BE2C (cell line): ENCODE results near the gene USP47.
"Not testable (repeated sequence)": the region's sequence is repeated elsewhere in the genome, so short reads cannot be mapped to it uniquely, and the experiment has no call there.

Source experiments
- DNase-seq: peaks from one replicate; pipeline ENCODE4 v3.0.0-alpha.2; 2020
- H3K27me3 ChIP-seq: fragments of 250-450 bp; sonication (Bioruptor Pico); 2 replicates; pipeline ENCODE4 v1.5.1; 2020; ENCODE audit warnings: mild to moderate bottlenecking
- H3K36me3 ChIP-seq: fragments of 250-450 bp; sonication (Bioruptor Pico); 2 replicates; pipeline ENCODE4 v1.5.1; 2020; ENCODE audit warnings: mild to moderate bottlenecking
- H3K4me1 ChIP-seq: fragments of 250-450 bp; sonication (Bioruptor Pico); 2 replicates; pipeline ENCODE4 v1.5.1; 2020
- H3K4me3 ChIP-seq: 2 replicates; pipeline ENCODE4 v1.5.1; 2011; ENCODE audit warnings: low read depth, low read length
- H3K9me3 ChIP-seq: fragments of 250-450 bp; sonication (Bioruptor Pico); 2 replicates; pipeline ENCODE4 v1.5.1; 2020
- TF ChIP-seq, protein P1 (sequence below): IDR thresholded peaks from 2 replicates; pipeline ENCODE4 v1.5.1; 2012; ENCODE audit warnings: mild to moderate bottlenecking, low read depth, low read length

The USP47 gene

DNA sequence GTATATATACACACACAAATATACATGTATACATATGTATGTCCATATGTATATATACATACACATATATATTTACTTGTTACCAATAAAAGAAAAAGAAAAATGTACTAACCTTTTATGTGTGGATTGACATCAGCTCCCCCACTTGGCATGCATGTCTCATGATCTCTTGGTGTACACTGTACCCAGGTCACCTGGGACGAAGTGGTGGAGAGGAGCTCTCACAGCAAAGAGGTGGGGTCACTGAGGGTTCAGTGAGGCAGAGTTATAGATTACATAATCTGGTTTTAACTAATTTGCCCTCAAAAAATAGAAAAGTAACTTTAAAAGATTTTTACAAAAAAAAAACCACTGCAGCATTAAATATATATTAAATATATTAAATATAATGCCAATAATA lies 15.5 kb upstream of the USP47 start:
- no peaks in the 10 kb centered on the region for H3K36me3 ChIP-seq
- no peak for DNase-seq
- H3K27me3 ChIP-seq, result no peaks in the 10 kb centered on the region
- TF ChIP-seq, protein P1, sequence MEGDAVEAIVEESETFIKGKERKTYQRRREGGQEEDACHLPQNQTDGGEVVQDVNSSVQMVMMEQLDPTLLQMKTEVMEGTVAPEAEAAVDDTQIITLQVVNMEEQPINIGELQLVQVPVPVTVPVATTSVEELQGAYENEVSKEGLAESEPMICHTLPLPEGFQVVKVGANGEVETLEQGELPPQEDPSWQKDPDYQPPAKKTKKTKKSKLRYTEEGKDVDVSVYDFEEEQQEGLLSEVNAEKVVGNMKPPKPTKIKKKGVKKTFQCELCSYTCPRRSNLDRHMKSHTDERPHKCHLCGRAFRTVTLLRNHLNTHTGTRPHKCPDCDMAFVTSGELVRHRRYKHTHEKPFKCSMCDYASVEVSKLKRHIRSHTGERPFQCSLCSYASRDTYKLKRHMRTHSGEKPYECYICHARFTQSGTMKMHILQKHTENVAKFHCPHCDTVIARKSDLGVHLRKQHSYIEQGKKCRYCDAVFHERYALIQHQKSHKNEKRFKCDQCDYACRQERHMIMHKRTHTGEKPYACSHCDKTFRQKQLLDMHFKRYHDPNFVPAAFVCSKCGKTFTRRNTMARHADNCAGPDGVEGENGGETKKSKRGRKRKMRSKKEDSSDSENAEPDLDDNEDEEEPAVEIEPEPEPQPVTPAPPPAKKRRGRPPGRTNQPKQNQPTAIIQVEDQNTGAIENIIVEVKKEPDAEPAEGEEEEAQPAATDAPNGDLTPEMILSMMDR, result no peak
- no peaks in the 10 kb centered on the region for H3K4me1 ChIP-seq
- no peaks in the 10 kb centered on the region for H3K9me3 ChIP-seq
- H3K4me3 ChIP-seq, result no peak overlapping the region

DNA sequence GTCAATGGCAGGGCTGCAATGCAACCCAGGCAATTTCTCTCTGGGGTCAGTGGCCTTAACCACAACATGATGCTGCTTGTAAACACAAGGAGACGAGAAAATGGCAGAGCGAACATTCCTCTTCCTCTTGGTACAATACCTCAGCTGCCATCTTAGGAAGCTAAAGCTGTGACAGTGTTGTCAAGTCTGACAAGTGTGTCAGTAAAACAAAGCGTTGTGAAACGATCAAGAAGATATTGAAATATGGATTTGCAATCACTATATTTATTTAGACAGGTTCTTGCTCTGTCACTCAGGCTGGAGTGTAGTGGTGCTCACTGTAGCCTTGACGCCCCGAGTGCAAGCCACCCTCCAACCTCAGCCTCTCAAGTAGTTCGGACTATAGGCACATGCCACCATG lies 14.5 kb upstream of the USP47 start:
- no peaks in the 10 kb centered on the region for H3K9me3 ChIP-seq
- no peaks in the 10 kb centered on the region for H3K36me3 ChIP-seq
- no peaks in the 10 kb centered on the region for H3K4me1 ChIP-seq
- H3K27me3 ChIP-seq, result no peaks in the 10 kb centered on the region
- DNase-seq, result no peak
- H3K4me3 ChIP-seq, result no peak overlapping the region
- TF ChIP-seq, protein P1, result no peak

DNA sequence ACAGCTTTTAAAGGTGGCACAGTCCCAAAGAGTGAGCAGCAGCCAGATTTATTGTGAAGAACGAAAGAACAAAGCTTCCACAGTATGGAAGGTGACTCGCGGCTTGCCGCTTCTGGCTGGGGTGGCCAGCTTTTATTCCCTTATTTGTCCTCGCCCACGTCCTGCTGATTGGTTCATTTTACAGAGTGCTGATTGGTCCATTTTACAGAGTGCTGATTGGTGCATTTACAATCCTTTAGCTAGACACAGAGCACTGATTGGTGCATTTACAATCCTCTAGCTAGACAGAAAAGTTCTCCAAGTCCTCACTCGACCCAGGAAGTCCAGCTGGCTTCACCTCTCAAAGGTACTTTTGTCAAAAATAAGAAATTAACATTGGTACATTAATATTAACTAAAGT lies 10.4 kb upstream of the USP47 start:
- not testable (repeated sequence) for H3K36me3 ChIP-seq

DNA sequence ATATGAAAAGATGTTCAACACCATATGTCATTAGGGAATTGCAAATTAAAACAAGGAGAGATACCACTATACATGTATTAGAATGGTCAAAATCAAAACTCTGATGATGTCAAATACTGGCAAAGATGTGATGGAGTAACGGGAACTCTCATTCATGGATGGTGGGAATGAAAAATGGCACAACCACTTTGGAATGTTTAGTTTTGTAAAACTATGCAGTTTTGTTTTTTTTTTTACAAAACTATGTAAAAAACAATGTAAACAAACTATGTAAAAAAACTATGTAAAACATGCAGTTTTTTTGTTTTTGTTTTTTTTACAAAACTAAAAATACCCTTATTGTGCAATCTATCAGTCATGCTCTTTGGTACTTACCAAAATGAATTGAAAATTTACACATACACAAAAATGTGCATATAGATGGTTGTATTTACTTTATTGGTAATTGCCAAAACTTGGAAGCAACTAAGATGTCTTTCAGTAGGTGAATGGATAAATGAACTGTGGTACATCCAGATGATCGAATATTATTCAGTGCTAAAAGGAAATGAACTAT lies 5.0 kb upstream of the USP47 start:
- Histone ChIP-seq H3K27me3 (no peaks in the 10 kb centered on the region), H3K36me3 (no peaks in the 10 kb centered on the region), H3K9me3 (no peaks in the 10 kb centered on the region), H3K4me1 (no peaks in the 10 kb centered on the region), H3K4me3 (no peak overlapping the region)
- TF ChIP-seq, protein P1, result no peak
- no peak for DNase-seq

More for the DNA sequence above, 10.4 kb upstream of the USP47 start:
- not testable (repeated sequence) for H3K27me3 ChIP-seq, H3K4me1 ChIP-seq, H3K4me3 ChIP-seq, H3K9me3 ChIP-seq, DNase-seq

DNA sequence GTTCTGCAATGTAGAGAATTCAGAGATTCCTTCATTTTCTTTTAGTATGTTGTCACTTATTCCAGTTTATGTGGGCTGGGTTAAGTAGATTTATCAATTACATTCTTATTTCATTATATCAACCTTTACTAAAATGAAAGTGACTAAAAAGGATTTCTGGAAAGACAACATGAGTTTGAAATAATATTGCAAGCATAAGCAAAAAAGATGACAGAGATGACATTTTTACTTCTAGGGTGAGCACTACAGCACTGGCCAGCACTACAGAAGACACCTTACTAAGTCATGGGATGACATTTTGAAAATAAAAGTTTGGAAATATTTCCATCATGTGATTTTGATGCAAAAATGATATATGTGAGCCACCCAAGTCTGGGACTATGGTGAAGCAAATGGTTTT lies 2.1 kb upstream of the USP47 start:
- H3K4me1 ChIP-seq, result no peaks in the 10 kb centered on the region
- no peaks in the 10 kb centered on the region for H3K36me3 ChIP-seq
- H3K9me3 ChIP-seq, result no peaks in the 10 kb centered on the region
- TF ChIP-seq, protein P1, result no peak
- H3K27me3 ChIP-seq, result no peaks in the 10 kb centered on the region
- H3K4me3 ChIP-seq, result no peak overlapping the region
- DNase-seq, result no peak

DNA sequence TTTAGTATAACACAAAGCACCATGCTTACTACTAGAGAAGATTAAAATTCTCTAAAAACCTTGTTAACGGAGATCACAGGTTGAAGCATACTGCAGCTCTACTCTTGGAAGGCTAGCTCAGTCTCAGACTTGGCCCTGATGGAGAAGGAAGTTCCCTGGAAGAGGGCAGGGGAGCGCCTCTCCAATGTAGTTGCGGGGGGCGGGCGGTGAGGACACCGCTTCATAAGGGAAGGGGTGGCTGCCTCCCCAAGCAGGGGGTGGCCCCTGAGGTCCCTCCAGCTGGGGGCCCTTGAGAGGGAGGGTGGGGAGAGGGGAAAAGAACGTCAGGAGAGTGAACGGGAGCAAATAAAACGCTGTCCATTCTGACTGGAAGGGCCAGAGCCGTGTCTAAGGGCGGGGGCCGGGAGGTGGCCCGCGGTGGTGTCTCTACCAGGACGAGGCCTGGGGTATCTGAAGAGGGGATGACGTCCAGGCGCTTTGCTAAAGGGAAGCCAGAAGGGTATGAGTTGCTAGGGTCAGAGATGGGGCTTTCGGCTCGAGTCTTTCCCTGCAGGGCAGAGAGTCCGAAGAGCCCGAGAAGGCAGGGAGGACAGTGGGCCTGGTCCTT lies 553 bp upstream of the USP47 start:
- no peaks in the 10 kb centered on the region for H3K36me3 ChIP-seq
- no peaks in the 10 kb centered on the region for H3K4me1 ChIP-seq
- peak; percentile 13 for DNase-seq
- TF ChIP-seq, protein P1, result no peak
- H3K4me3 ChIP-seq, result peak overlapping the region; percentile 74
- H3K9me3 ChIP-seq, result no peaks in the 10 kb centered on the region
- no peaks in the 10 kb centered on the region for H3K27me3 ChIP-seq
